Esophagus squamous epithelium (tissue), 5 donors: ENCODE results near the gene EXOC8. TPM values are rescaled to one million over a fixed set of nuclear protein-coding genes. Genes with fewer than 3 reads are reported as not detected.
A peak's percentile ranks its signal among the peaks of the same experiment; 100 is the strongest.

ENCODE experiments used
- DNase-seq: peaks from one replicate; lab custom pipeline; 2025; lab: John Stamatoyannopoulos, UW
- H3K27ac ChIP-seq, 4 donors: fragments of 200-600 bp; sonication (generic); one replicate each; pipeline ENCODE4 v1.5.1; 2016 to 2019; ENCODE audit warnings: mild to moderate bottlenecking in 1 of 4
- H3K27me3 ChIP-seq, 4 donors: fragments of 200-600 bp; sonication (generic); 1 replicate in 3 of 4; 2 replicates in 1 of 4; pipeline versions ENCODE4 v1.5.1 to v1.6.0; 2017 to 2021; ENCODE audit warnings: antibody characterized with exemption in 1 of 4
- H3K36me3 ChIP-seq, 3 donors: fragments of 200-600 bp; sonication (generic); one replicate each; pipeline ENCODE4 v1.5.1; 2016 to 2019
- H3K4me1 ChIP-seq, 3 donors: fragments of 200-600 bp; sonication (generic); one replicate each; pipeline ENCODE4 v1.5.1; 2017 to 2019
- H3K4me3 ChIP-seq, 4 donors: fragments of 200-600 bp; sonication (generic); 1 replicate in 3 of 4; 2 replicates in 1 of 4; pipeline ENCODE4 v1.5.1; 2016 to 2019; ENCODE audit warnings: mild to moderate bottlenecking in 2 of 4, moderate library complexity in 1 of 4
- H3K9me3 ChIP-seq, 3 donors: fragments of 200-600 bp; sonication (generic); one replicate each; pipeline ENCODE4 v1.5.1; 2016 to 2019
- POLR2A ChIP-seq, 4 donors: fragments of 450-650 bp; IDR thresholded peaks; one replicate each; pipeline ENCODE4 v1.6.1; 2017; ENCODE audit warnings: antibody characterized with exemption in 4 of 4, mild to moderate bottlenecking in 4 of 4, moderate library complexity in 3 of 4
- WGBS, 2 donors: methylation state at CpG; one replicate each; pipeline ENCODE4 v1.1.5; 2018; 5-methylcytosine and 5-hydroxymethylcytosine counted together
- intact Hi-C: fragments of 100-400 bp; cut with DNase I; formaldehyde crosslinking; loops from one replicate; pipeline ENCODE4 v1.15.0; 2022
- total RNA-seq, 4 donors: library from RNA; depleted of rRNA; stranded (reverse); fragments of >200 nt; gene quantifications; one replicate each; pipeline ENCODE4 v1.1.0, GENCODE V29; 2016
- TF ChIP-seq, protein P1 (sequence below), 6 experiments: fragments of 450-650 bp in 4 of 6; fragments of 200-600 bp in 2 of 6; sonication (generic) in 2 of 6; IDR thresholded peaks; one replicate each; pipeline ENCODE4 v1.5.1; 2016 to 2019; ENCODE audit warnings: antibody characterized with exemption in 6 of 6, mild to moderate bottlenecking in 4 of 6, moderate library complexity in 4 of 6
- donor health status: DM: yes; HTN: yes; CAD: no.

Gene EXOC8
- total RNA-seq, 4 donors from 2014 or later, result 10.6 to 12.8 (median 11.7) TPM

DNA sequence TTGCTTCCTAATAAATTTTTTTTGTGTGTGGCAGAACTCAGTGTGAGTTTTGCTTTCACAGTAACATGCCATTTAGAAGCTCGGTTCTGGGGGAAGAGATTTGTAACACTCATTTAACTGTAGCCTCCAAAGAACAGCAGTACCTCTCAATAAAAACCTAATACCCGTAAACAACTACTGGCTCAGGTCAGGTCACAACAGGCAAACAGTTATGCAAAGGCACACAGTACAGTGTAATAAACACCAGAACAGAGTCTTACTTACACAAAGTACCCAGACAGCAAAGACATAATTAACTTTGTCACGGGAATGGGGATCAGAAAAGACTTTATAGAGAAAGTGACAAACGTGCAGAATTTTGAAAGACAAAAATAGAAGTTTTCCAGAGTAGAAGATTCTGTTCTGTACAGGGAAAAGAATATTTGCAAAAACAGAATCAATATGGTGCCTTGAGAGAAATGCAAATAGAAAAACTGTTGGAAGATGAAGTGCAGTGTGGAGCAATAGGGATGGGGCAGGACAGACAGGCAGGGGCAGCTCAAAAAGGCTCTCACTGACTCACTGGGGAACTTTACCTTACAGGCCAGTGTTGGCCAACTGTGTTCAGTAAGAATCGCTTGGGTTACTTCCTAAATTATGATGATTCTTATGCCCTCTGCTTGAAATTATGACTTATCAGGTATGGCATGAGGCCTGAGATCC, 45.7 kb upstream of the EXOC8 start:
- 42 to 60% methylated on average over 5 of the region's 5 CpGs for WGBS, 2 donors
- intact Hi-C loops, result no loop called here
- no peaks in the 10 kb centered on the region for H3K36me3 ChIP-seq
- TF ChIP-seq POLR2A (IDR thresholded peaks at IDR 0.05), result no peak
- TF ChIP-seq, protein P1, sequence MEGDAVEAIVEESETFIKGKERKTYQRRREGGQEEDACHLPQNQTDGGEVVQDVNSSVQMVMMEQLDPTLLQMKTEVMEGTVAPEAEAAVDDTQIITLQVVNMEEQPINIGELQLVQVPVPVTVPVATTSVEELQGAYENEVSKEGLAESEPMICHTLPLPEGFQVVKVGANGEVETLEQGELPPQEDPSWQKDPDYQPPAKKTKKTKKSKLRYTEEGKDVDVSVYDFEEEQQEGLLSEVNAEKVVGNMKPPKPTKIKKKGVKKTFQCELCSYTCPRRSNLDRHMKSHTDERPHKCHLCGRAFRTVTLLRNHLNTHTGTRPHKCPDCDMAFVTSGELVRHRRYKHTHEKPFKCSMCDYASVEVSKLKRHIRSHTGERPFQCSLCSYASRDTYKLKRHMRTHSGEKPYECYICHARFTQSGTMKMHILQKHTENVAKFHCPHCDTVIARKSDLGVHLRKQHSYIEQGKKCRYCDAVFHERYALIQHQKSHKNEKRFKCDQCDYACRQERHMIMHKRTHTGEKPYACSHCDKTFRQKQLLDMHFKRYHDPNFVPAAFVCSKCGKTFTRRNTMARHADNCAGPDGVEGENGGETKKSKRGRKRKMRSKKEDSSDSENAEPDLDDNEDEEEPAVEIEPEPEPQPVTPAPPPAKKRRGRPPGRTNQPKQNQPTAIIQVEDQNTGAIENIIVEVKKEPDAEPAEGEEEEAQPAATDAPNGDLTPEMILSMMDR (IDR thresholded peaks at IDR 0.05), result no peak
- peaks cover 0 to 49% (median 21%) of the 10 kb centered on the region in 3 donors for H3K4me1 ChIP-seq
- no peak for DNase-seq
- peak overlapping the region in 1 of 4 donors; percentile 23 for H3K27ac ChIP-seq
- H3K9me3 ChIP-seq, result no peaks in the 10 kb centered on the region
- H3K27me3 ChIP-seq, result no peaks in the 10 kb centered on the region
- H3K4me3 ChIP-seq, result no peak overlapping the region

DNA sequence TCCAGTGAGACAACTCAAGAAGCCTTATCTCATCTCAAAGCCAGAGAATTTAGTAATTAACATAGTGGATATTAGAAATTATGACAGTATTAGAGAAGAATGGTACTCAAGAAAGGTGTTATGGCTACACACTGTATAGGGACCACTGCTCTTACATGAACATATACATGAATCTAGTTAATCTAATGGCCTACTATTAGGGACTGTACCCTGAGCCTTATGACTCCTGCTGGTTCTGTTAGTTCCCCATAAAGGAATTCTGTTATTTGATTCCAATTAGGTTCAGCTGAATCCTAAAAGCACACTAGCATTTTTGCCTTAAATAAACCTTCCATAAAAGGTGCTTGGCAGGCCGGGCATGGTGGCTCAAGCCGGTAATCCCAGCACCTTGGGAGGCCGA, 44.8 kb upstream of the EXOC8 start:
- Histone ChIP-seq H3K36me3 (no peaks in the 10 kb centered on the region), H3K4me3 (no peak overlapping the region), H3K27ac (no peak overlapping the region), H3K4me1 (peaks cover 0 to 57% (median 23%) of the 10 kb centered on the region in 3 donors), H3K27me3 (no peaks in the 10 kb centered on the region), H3K9me3 (no peaks in the 10 kb centered on the region)
- intact Hi-C loops, result no loop called here
- TF ChIP-seq, protein P1 (IDR thresholded peaks at IDR 0.05), result no peak
- no peak for TF ChIP-seq POLR2A (IDR thresholded peaks at IDR 0.05)
- no peak for DNase-seq
- 80% methylated on average over 2 of the region's 3 CpGs; no CpG with 5 or more reads in 1 of the 2 donors for WGBS, 2 donors

- Histone ChIP-seq H3K4me1 (peaks cover 0 to 64% (median 26%) of the 10 kb centered on the region in 3 donors), H3K36me3 (no peaks in the 10 kb centered on the region), H3K27ac (no peak overlapping the region), H3K9me3 (no peaks in the 10 kb centered on the region), H3K4me3 (no peak overlapping the region), H3K27me3 (no peaks in the 10 kb centered on the region)
- intact Hi-C loops, result no loop called here
- 24 to 41% methylated on average over 2 of the region's 2 CpGs for WGBS, 2 donors
- DNase-seq, result no peak
- no peak for TF ChIP-seq POLR2A (IDR thresholded peaks at IDR 0.05)
- TF ChIP-seq, protein P1 (IDR thresholded peaks at IDR 0.05), result no peak
These were observed 44.1 kb upstream of the EXOC8 start for GRCh38 chr1:231381729-231382128.

- WGBS, 2 donors, result 76 to 81% methylated on average over 5 of the region's 5 CpGs
- TF ChIP-seq POLR2A (IDR thresholded peaks at IDR 0.05), result no peak
- TF ChIP-seq, protein P1 (IDR thresholded peaks at IDR 0.05), result no peak
- no peak for DNase-seq
- no peak overlapping the region for H3K4me3 ChIP-seq
- intact Hi-C loops, result no loop called here
- H3K27me3 ChIP-seq, result no peaks in the 10 kb centered on the region
- peak overlapping the region in 1 of 4 donors; percentile 2 for H3K27ac ChIP-seq
- H3K4me1 ChIP-seq, result peaks cover 0 to 31% (median 10%) of the 10 kb centered on the region in 3 donors
- H3K9me3 ChIP-seq, result no peaks in the 10 kb centered on the region
- H3K36me3 ChIP-seq, result no peaks in the 10 kb centered on the region
These were observed 39.4 kb upstream of the EXOC8 start for GRCh38 chr1:231376875-231377549.

DNA sequence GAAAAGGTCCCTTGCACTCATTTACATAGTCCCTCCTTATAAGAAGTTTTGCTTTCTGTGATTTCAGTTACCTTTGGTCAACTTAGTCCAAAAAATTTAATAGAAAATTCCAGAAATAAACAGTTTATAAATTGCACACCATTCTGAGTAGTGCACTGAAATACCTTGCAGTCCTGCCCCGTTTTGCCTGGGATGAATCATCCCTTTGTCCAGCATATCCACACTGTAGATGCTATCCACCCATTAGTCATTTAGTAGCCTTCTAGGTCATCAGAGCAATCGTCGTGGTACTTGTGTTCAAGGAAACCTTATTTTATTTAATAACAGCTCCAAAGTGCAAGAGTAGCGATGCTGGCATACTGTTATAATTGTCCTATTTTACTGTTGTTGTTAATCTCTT, 38.4 kb upstream of the EXOC8 start:
- intact Hi-C loops, result no loop called here
- DNase-seq, result no peak
- no peak for TF ChIP-seq POLR2A (IDR thresholded peaks at IDR 0.05)
- TF ChIP-seq, protein P1 (IDR thresholded peaks at IDR 0.05), result no peak

More for the DNA sequence above, 38.4 kb upstream of the EXOC8 start:
- WGBS, 2 donors, result 57 to 67% methylated on average over 4 of the region's 4 CpGs
- Histone ChIP-seq H3K4me1 (peaks cover 0 to 24% (median 5%) of the 10 kb centered on the region in 3 donors), H3K36me3 (peaks cover 0 to 7% (median 0%) of the 10 kb centered on the region in 3 donors), H3K27me3 (no peaks in the 10 kb centered on the region), H3K9me3 (no peaks in the 10 kb centered on the region), H3K27ac (no peak overlapping the region), H3K4me3 (no peak overlapping the region)
